ENCODE results near the gene C2orf76. TPM values are rescaled to one million over a fixed set of nuclear protein-coding genes. Genes with fewer than 3 reads are reported as not detected.

The C2orf76 gene
- total and polyA plus RNA-seq, 2 experiments from 2014 or later: 5.8 to 21.6 TPM

DNA sequence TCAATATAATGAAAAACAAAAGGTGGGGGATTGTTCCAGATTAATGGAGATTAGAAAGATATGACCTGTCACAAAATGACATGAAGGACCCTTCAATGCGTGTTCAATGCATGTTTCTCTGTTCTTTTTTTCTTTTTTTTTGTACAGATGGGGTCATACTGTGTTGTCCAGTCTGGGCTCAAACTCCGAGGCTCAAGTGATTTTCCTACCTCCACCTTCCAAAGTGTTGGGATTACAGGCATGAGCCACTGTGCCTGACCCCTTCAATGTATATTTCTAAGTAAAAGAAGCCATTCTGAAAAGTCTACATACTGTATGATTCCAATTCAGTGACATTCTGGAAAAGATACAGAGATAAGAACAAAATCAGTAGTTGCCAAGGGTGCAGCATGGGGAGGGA, 32.8 kb downstream of the C2orf76 start:
- no peaks in the 10 kb centered on the region for H3F3A ChIP-seq (replicated peaks; ENCODE audit: low read depth)
- no peak for DNase-seq (ENCODE audit: low spot score)
- H4K20me1 ChIP-seq (replicated peaks; ENCODE audit: insufficient read depth): no peaks in the 10 kb centered on the region
- H2AFZ ChIP-seq: no peak overlapping the region
- no peaks in the 10 kb centered on the region for H3K79me2 ChIP-seq (replicated peaks; ENCODE audit: insufficient read depth)
- no peaks in the 10 kb centered on the region for H3K4me1 Mint-ChIP-seq
- H3K4me3 Mint-ChIP-seq: no peak overlapping the region
- TF ChIP-seq CREB1 (CRISPR knock-in tag; IDR thresholded peaks at IDR 0.05; ENCODE audit: low read depth) (no peak), JUNB (IDR thresholded peaks at IDR 0.05; ENCODE audit: unreplicated experiment) (no peak), NANOG (IDR thresholded peaks at IDR 0.05; ENCODE audit: borderline replicate concordance) (no peak), EZH2phosphoT487 (IDR thresholded peaks at IDR 0.05; ENCODE audit: unreplicated experiment) (no peak), ZNF114 (CRISPR knock-in tag; IDR thresholded peaks at IDR 0.05) (no peak), ZNF331 (CRISPR knock-in tag; IDR thresholded peaks at IDR 0.05; ENCODE audit: low read depth) (no peak), STAT1 (IDR thresholded peaks at IDR 0.05; ENCODE audit: unreplicated experiment) (no peak), EZH2 (IDR thresholded peaks at IDR 0.05; ENCODE audit: low read depth, unreplicated experiment) (no peak), POLR2AphosphoS5 (IDR thresholded peaks at IDR 0.05; ENCODE audit: low read depth) (no peak)
- TF ChIP-seq, protein P1, sequence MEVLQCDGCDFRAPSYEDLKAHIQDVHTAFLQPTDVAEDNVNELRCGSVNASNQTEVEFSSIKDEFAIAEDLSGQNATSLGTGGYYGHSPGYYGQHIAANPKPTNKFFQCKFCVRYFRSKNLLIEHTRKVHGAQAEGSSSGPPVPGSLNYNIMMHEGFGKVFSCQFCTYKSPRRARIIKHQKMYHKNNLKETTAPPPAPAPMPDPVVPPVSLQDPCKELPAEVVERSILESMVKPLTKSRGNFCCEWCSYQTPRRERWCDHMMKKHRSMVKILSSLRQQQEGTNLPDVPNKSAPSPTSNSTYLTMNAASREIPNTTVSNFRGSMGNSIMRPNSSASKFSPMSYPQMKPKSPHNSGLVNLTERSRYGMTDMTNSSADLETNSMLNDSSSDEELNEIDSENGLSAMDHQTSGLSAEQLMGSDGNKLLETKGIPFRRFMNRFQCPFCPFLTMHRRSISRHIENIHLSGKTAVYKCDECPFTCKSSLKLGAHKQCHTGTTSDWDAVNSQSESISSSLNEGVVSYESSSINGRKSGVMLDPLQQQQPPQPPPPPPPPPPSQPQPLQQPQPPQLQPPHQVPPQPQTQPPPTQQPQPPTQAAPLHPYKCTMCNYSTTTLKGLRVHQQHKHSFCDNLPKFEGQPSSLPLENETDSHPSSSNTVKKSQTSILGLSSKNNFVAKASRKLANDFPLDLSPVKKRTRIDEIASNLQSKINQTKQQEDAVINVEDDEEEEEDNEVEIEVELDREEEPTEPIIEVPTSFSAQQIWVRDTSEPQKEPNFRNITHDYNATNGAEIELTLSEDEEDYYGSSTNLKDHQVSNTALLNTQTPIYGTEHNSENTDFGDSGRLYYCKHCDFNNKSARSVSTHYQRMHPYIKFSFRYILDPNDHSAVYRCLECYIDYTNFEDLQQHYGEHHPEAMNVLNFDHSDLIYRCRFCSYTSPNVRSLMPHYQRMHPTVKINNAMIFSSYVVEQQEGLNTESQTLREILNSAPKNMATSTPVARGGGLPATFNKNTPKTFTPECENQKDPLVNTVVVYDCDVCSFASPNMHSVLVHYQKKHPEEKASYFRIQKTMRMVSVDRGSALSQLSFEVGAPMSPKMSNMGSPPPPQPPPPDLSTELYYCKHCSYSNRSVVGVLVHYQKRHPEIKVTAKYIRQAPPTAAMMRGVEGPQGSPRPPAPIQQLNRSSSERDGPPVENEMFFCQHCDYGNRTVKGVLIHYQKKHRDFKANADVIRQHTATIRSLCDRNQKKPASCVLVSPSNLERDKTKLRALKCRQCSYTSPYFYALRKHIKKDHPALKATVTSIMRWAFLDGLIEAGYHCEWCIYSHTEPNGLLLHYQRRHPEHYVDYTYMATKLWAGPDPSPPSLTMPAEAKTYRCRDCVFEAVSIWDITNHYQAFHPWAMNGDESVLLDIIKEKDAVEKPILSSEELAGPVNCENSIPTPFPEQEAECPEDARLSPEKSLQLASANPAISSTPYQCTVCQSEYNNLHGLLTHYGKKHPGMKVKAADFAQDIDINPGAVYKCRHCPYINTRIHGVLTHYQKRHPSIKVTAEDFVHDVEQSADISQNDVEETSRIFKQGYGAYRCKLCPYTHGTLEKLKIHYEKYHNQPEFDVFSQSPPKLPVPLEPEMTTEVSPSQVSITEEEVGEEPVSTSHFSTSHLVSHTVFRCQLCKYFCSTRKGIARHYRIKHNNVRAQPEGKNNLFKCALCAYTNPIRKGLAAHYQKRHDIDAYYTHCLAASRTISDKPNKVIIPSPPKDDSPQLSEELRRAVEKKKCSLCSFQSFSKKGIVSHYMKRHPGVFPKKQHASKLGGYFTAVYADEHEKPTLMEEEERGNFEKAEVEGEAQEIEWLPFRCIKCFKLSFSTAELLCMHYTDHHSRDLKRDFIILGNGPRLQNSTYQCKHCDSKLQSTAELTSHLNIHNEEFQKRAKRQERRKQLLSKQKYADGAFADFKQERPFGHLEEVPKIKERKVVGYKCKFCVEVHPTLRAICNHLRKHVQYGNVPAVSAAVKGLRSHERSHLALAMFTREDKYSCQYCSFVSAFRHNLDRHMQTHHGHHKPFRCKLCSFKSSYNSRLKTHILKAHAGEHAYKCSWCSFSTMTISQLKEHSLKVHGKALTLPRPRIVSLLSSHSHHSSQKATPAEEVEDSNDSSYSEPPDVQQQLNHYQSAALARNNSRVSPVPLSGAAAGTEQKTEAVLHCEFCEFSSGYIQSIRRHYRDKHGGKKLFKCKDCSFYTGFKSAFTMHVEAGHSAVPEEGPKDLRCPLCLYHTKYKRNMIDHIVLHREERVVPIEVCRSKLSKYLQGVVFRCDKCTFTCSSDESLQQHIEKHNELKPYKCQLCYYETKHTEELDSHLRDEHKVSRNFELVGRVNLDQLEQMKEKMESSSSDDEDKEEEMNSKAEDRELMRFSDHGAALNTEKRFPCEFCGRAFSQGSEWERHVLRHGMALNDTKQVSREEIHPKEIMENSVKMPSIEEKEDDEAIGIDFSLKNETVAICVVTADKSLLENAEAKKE (CRISPR knock-in tag; IDR thresholded peaks at IDR 0.05): no peak
- TF ChIP-seq, protein P2, sequence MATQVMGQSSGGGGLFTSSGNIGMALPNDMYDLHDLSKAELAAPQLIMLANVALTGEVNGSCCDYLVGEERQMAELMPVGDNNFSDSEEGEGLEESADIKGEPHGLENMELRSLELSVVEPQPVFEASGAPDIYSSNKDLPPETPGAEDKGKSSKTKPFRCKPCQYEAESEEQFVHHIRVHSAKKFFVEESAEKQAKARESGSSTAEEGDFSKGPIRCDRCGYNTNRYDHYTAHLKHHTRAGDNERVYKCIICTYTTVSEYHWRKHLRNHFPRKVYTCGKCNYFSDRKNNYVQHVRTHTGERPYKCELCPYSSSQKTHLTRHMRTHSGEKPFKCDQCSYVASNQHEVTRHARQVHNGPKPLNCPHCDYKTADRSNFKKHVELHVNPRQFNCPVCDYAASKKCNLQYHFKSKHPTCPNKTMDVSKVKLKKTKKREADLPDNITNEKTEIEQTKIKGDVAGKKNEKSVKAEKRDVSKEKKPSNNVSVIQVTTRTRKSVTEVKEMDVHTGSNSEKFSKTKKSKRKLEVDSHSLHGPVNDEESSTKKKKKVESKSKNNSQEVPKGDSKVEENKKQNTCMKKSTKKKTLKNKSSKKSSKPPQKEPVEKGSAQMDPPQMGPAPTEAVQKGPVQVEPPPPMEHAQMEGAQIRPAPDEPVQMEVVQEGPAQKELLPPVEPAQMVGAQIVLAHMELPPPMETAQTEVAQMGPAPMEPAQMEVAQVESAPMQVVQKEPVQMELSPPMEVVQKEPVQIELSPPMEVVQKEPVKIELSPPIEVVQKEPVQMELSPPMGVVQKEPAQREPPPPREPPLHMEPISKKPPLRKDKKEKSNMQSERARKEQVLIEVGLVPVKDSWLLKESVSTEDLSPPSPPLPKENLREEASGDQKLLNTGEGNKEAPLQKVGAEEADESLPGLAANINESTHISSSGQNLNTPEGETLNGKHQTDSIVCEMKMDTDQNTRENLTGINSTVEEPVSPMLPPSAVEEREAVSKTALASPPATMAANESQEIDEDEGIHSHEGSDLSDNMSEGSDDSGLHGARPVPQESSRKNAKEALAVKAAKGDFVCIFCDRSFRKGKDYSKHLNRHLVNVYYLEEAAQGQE (IDR thresholded peaks at IDR 0.05; ENCODE audit: unreplicated experiment): no peak
- TF ChIP-seq, protein P3, sequence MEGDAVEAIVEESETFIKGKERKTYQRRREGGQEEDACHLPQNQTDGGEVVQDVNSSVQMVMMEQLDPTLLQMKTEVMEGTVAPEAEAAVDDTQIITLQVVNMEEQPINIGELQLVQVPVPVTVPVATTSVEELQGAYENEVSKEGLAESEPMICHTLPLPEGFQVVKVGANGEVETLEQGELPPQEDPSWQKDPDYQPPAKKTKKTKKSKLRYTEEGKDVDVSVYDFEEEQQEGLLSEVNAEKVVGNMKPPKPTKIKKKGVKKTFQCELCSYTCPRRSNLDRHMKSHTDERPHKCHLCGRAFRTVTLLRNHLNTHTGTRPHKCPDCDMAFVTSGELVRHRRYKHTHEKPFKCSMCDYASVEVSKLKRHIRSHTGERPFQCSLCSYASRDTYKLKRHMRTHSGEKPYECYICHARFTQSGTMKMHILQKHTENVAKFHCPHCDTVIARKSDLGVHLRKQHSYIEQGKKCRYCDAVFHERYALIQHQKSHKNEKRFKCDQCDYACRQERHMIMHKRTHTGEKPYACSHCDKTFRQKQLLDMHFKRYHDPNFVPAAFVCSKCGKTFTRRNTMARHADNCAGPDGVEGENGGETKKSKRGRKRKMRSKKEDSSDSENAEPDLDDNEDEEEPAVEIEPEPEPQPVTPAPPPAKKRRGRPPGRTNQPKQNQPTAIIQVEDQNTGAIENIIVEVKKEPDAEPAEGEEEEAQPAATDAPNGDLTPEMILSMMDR (conservative IDR thresholded peaks at IDR 0.05; ENCODE audit: low read depth in 2 of 2): no peak
- TF ChIP-seq, protein P4, sequence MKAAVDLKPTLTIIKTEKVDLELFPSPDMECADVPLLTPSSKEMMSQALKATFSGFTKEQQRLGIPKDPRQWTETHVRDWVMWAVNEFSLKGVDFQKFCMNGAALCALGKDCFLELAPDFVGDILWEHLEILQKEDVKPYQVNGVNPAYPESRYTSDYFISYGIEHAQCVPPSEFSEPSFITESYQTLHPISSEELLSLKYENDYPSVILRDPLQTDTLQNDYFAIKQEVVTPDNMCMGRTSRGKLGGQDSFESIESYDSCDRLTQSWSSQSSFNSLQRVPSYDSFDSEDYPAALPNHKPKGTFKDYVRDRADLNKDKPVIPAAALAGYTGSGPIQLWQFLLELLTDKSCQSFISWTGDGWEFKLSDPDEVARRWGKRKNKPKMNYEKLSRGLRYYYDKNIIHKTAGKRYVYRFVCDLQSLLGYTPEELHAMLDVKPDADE (IDR thresholded peaks at IDR 0.05): no peak
- ATAC-seq: no peak
- no peaks in the 10 kb centered on the region for H3K9me3 Mint-ChIP-seq
- H3K4me1 ChIP-seq (ENCODE audit: insufficient read depth): no peaks in the 10 kb centered on the region
- H3K36me3 Mint-ChIP-seq (ENCODE audit: low read depth): no peaks in the 10 kb centered on the region
- H3K27me3 Mint-ChIP-seq (ENCODE audit: insufficient read depth, low read depth, poor library complexity): peaks cover 3% of the 10 kb centered on the region
- H3K27ac ChIP-seq (ENCODE audit: low read depth): no peak overlapping the region
- H3K4me2 ChIP-seq: no peak overlapping the region
- H3K36me3 ChIP-seq (ENCODE audit: insufficient read depth): no peaks in the 10 kb centered on the region
- no peaks in the 10 kb centered on the region for H3K9me2 ChIP-seq (ENCODE audit: insufficient read depth)
- H3K27me3 ChIP-seq (ENCODE audit: insufficient read depth): no peaks in the 10 kb centered on the region
- H3K4me3 ChIP-seq: no peak overlapping the region
- H3K27ac Mint-ChIP-seq: no peak overlapping the region

Data from GM23338 (cell line).